A549 (cell line): Measurements from ENCODE around the gene ATOSA. TPM values are rescaled to one million over a fixed set of nuclear protein-coding genes. Genes with fewer than 3 reads are reported as not detected.

ENCODE experiments used
- ATAC-seq, 2 experiments: fragments of 200-7000 bp in 1 of 2; fragments of >200 bp in 1 of 2; cut with Nextera tagmentation in 1 of 2; cut with Tn5 transposase in 1 of 2; 3 replicates each; pipeline versions ENCODE4 v1.8.0 to v1.9.1; 2018 to 2020; ENCODE audit warnings: mild to moderate bottlenecking in 1 of 2, moderate library complexity in 1 of 2
- CTCF ChIA-PET: fragments of 300-600 bp; sonication (Branson Sonifier 250); formaldehyde crosslinking; extraction: SDS; loops from one replicate; lab custom pipeline; 2021; ENCODE audit warnings: antibody characterized with exemption, inconsistent platforms; lab: Yijun Ruan, JAX
- POLR2A ChIA-PET: fragments of 350-600 bp; formaldehyde crosslinking; extraction: SDS; loops from one replicate; lab custom pipeline; 2021; ENCODE audit warnings: antibody characterized with exemption, inconsistent platforms; lab: Yijun Ruan, JAX
- DNase-seq, 2 experiments: peaks; one replicate each; pipeline versions ENCODE4 v3.0.0 to v3.0.0-alpha.2; 2011 to 2016; ENCODE audit warnings: low read depth in 1 of 2, low spot score in 1 of 2
- FAIRE-seq: peaks from 2 replicates; lab custom pipeline; 2011; peaks lifted over from hg19 to GRCh38; lab: Jason Lieb, UNC
- H3K27ac ChIP-seq, 2 experiments: fragments of >200 bp; sonication (Bioruptor Twin); formaldehyde crosslinking; 3 replicates each; pipeline ENCODE4 v1.5.1; 2016 to 2017
- H3K4me1 ChIP-seq: fragments of >200 bp; sonication (Bioruptor Twin); formaldehyde crosslinking; 3 replicates; pipeline ENCODE4 v1.6.1; 2016
- H3K4me2 ChIP-seq: fragments of >200 bp; sonication (Bioruptor Twin); formaldehyde crosslinking; 3 replicates; pipeline ENCODE4 v1.6.1; 2016
- H3K4me3 ChIP-seq: fragments of >200 bp; sonication (Bioruptor Twin); formaldehyde crosslinking; 3 replicates; pipeline ENCODE4 v1.5.1; 2016
- H3K9me3 ChIP-seq: fragments of >200 bp; sonication (Bioruptor Twin); formaldehyde crosslinking; 3 replicates; pipeline ENCODE4 v1.6.1; 2016
- BCL3 ChIP-seq: fragments of >200 bp; sonication (Bioruptor Twin); formaldehyde crosslinking; IDR thresholded peaks from 3 replicates; pipeline ENCODE4 v1.6.1; 2016
- CBX8 ChIP-seq: fragments of 200-600 bp; sonication (generic); IDR thresholded peaks from 2 replicates; pipeline ENCODE4 v1.6.1; 2016
- CHD2 ChIP-seq: fragments of 150-350 bp; IDR thresholded peaks from 2 replicates; pipeline ENCODE4 v1.6.1; 2014; ENCODE audit warnings: low read length; ENCODE audit not compliant: partially characterized antibody
- EHF ChIP-seq: fragments of 250-450 bp; sonication (Bioruptor Pico); IDR thresholded peaks from 2 replicates; pipeline ENCODE4 v1.5.0; 2020; ENCODE audit warnings: mild to moderate bottlenecking
- EHMT2 ChIP-seq: fragments of 200-600 bp; sonication (generic); IDR thresholded peaks from 2 replicates; pipeline ENCODE4 v1.6.1; 2016; ENCODE audit warnings: antibody characterized with exemption, low read depth, mild to moderate bottlenecking, moderate library complexity
- EP300 ChIP-seq, 2 experiments: fragments of >200 bp; sonication (Bioruptor Twin); formaldehyde crosslinking; IDR thresholded peaks; 2 replicates in 1 of 2; 3 replicates in 1 of 2; pipeline ENCODE4 v1.6.1; 2016 to 2017
- ESRRA ChIP-seq: fragments of 150-350 bp; IDR thresholded peaks from 2 replicates; pipeline ENCODE4 v1.6.1; 2014; ENCODE audit warnings: mild to moderate bottlenecking, low read length, borderline replicate concordance
- FOSL2 ChIP-seq, 2 experiments: fragments of 450-650 bp in 1 of 2; fragments of >200 bp in 1 of 2; sonication (Bioruptor Twin) in 1 of 2; formaldehyde crosslinking; IDR thresholded peaks; 2 replicates each; pipeline versions ENCODE4 v1.5.0 to v1.6.1; 2016 to 2020; ENCODE audit warnings: mild to moderate bottlenecking in 1 of 2, moderate library complexity in 1 of 2
- GATA3 ChIP-seq: IDR thresholded peaks from 2 replicates; pipeline ENCODE4 v1.6.1; 2012; ENCODE audit warnings: borderline replicate concordance
- HES2 ChIP-seq: fragments of >200 bp; sonication (Bioruptor Twin); formaldehyde crosslinking; IDR thresholded peaks from 2 replicates; pipeline ENCODE4 v1.6.1; 2016
- HOXA7 ChIP-seq: fragments of 250-450 bp; sonication (Bioruptor Pico); IDR thresholded peaks from 2 replicates; pipeline ENCODE4 v1.5.0; 2020; ENCODE audit warnings: mild to moderate bottlenecking, moderate library complexity
- HOXB13 ChIP-seq: fragments of 250-450 bp; sonication (Bioruptor Pico); IDR thresholded peaks from 2 replicates; pipeline ENCODE4 v1.5.0; 2020; ENCODE audit warnings: low read depth, mild to moderate bottlenecking, moderate library complexity
- JUN ChIP-seq, 2 experiments: fragments of >200 bp; sonication (Bioruptor Twin); formaldehyde crosslinking; IDR thresholded peaks; 2 replicates in 1 of 2; 3 replicates in 1 of 2; pipeline ENCODE4 v1.6.1; 2016 to 2017
- KDM1A ChIP-seq: fragments of 200-600 bp; sonication (generic); IDR thresholded peaks from 2 replicates; pipeline ENCODE4 v1.6.1; 2016; ENCODE audit warnings: low read depth, mild to moderate bottlenecking
- MAX ChIP-seq: IDR thresholded peaks from 2 replicates; pipeline ENCODE4 v1.6.1; 2012
- MYC ChIP-seq: IDR thresholded peaks from 2 replicates; pipeline ENCODE4 v1.6.1; 2012; ENCODE audit warnings: mild to moderate bottlenecking, inconsistent platforms, low read length, improper control_type of control experiment, borderline replicate concordance
- NFE2L2 ChIP-seq: fragments of 150-350 bp; conservative IDR thresholded peaks from 2 replicates; pipeline ENCODE4 v1.6.1; 2014; ENCODE audit warnings: low read length
- NPAS2 ChIP-seq: fragments of 250-450 bp; sonication (Bioruptor Pico); IDR thresholded peaks from 2 replicates; pipeline ENCODE4 v1.8.0; 2022; ENCODE audit warnings: mild to moderate bottlenecking, moderate library complexity, borderline replicate concordance
- POLR2A ChIP-seq: IDR thresholded peaks from 2 replicates; pipeline ENCODE4 v1.6.1; 2012; ENCODE audit warnings: mild to moderate bottlenecking, low read length
- POLR2AphosphoS2 ChIP-seq: conservative IDR thresholded peaks from 2 replicates; pipeline ENCODE4 v1.6.1; 2012; ENCODE audit warnings: low read length, improper control_type of control experiment, inconsistent platforms
- REST ChIP-seq: fragments of 200-600 bp; sonication (generic); IDR thresholded peaks from 2 replicates; pipeline ENCODE4 v1.6.1; 2016; ENCODE audit warnings: antibody characterized with exemption, mild to moderate bottlenecking, moderate library complexity
- RNF2 ChIP-seq: fragments of 200-600 bp; sonication (generic); IDR thresholded peaks from 2 replicates; pipeline ENCODE4 v1.6.1; 2016; ENCODE audit warnings: low read depth, mild to moderate bottlenecking, antibody characterized with exemption, moderate library complexity, borderline replicate concordance
- SREBF2 ChIP-seq: fragments of 450-650 bp; IDR thresholded peaks from 2 replicates; pipeline ENCODE4 v1.6.1; 2014; ENCODE audit warnings: mild to moderate bottlenecking, moderate library complexity
- TP53 ChIP-seq: fragments of 250-450 bp; sonication (Bioruptor Pico); IDR thresholded peaks from 2 replicates; pipeline ENCODE4 v1.5.0; 2021; ENCODE audit warnings: mild to moderate bottlenecking, moderate library complexity
- ZC3H11A ChIP-seq: fragments of 450-650 bp; IDR thresholded peaks from 2 replicates; pipeline ENCODE4 v1.6.1; 2014; ENCODE audit warnings: antibody characterized with exemption, mild to moderate bottlenecking
- ZFP36 ChIP-seq: fragments of 450-650 bp; IDR thresholded peaks from 2 replicates; pipeline ENCODE4 v1.6.1; 2014; ENCODE audit warnings: borderline replicate concordance; ENCODE audit not compliant: partially characterized antibody
- ZSCAN20 ChIP-seq: fragments of 250-450 bp; sonication (Bioruptor Pico); IDR thresholded peaks from 2 replicates; pipeline ENCODE4 v1.8.0; 2022; ENCODE audit warnings: mild to moderate bottlenecking, moderate library complexity
- WGBS: methylation state at CpG from one replicate; pipeline ENCODE4 v1.1.6; 2017; ENCODE audit errors: missing lambda C conversion rate; 5-methylcytosine and 5-hydroxymethylcytosine counted together
- polyA plus RNA-seq, 4 experiments: library from polyadenylated mRNA; depleted of rRNA in 3 of 4; stranded (reverse); fragments of >200 nt; fragmentation: RNase III in 1 of 4; extraction: RNeasy Plus Mini Kit Qiagen cat#74134 plus additional on column Dnase treatment in 1 of 4; gene quantifications; 2 replicates in 3 of 4; 3 replicates in 1 of 4; pipeline ENCODE4 v1.2.3, GENCODE V29; 2011 to 2017

ATOSA gene
- polyA plus RNA-seq, 2 of the 4 experiments (the other 2 are of a cell fraction) = 10.0 to 22.6 TPM

- Histone ChIP-seq H3K27ac (no peak overlapping the region), H3K4me1 (no peaks in the 10 kb centered on the region), H3K4me3 (no peak overlapping the region), H3K4me2 (no peak overlapping the region)
- DNase-seq (no peak), FAIRE-seq (no peak), ATAC-seq (no peak)
- WGBS = 59% methylated on average over 1 of the region's 1 CpG
- POLR2A ChIA-PET = no interaction called here
- no peak for TF ChIP-seq RNF2
- TF ChIP-seq ZC3H11A = no peak
- TF ChIP-seq POLR2A = no peak
- no peak for TF ChIP-seq HES2
- no peak for TF ChIP-seq ESRRA
- TF ChIP-seq POLR2AphosphoS2 = no peak
- no peak for TF ChIP-seq ZSCAN20 (CRISPR knock-in tag)
- no peak for TF ChIP-seq EHMT2
- TF ChIP-seq HOXB13 (CRISPR knock-in tag) = no peak
- TF ChIP-seq BCL3 = no peak
- no peak for TF ChIP-seq ZFP36
- no peak for TF ChIP-seq SREBF2
- no peak for TF ChIP-seq KDM1A
- TF ChIP-seq MAX = no peak
- no peak for TF ChIP-seq MYC
- TF ChIP-seq, all 56 proteins: peak for 0
- CTCF ChIA-PET = no interaction called here
- H3K9me3 ChIP-seq = no peaks in the 10 kb centered on the region
Measured at GRCh38 chr15:52702390-52702789, 23.2 kb upstream of the ATOSA start.

- ChIA-PET POLR2A (no interaction called here), CTCF (no interaction called here)
- FAIRE-seq (no peak), DNase-seq (no peak), ATAC-seq (no peak)
- H3K9me3 ChIP-seq = no peaks in the 10 kb centered on the region
- no peak overlapping the region for H3K4me3 ChIP-seq
- 81% methylated on average over 3 of the region's 3 CpGs for WGBS
- H3K4me2 ChIP-seq = no peak overlapping the region
- no peak overlapping the region for H3K27ac ChIP-seq
- TF ChIP-seq NFE2L2 (no peak), HES2 (no peak), RNF2 (no peak), EP300 (IDR thresholded peaks at IDR 0.05) (no peak), FOSL2 (IDR thresholded peaks at IDR 0.05) (no peak), FOSL2 (CRISPR knock-in tag; IDR thresholded peaks at IDR 0.05) (no peak), TP53 (CRISPR knock-in tag) (no peak), HOXB13 (CRISPR knock-in tag) (no peak), EHF (CRISPR knock-in tag) (no peak), REST (no peak), NPAS2 (no peak), GATA3 (no peak), HOXA7 (CRISPR knock-in tag) (no peak), CBX8 (no peak), CHD2 (no peak), ZSCAN20 (CRISPR knock-in tag) (no peak), MYC (no peak), JUN (IDR thresholded peaks at IDR 0.05) (no peak)
- no peaks in the 10 kb centered on the region for H3K4me1 ChIP-seq
Measured at GRCh38 chr15:52699457-52699856, 20.3 kb upstream of the ATOSA start.
